Uterus (tissue), 2 donors: ENCODE measurements around the gene GTF3C2.
"Not testable (repeated sequence)": the region's sequence is repeated elsewhere in the genome, so short reads cannot be mapped to it uniquely, and the experiment has no call there.

Experiments used
- POLR2A ChIP-seq, 2 donors: fragments of 450-650 bp; IDR thresholded peaks; one replicate each; pipeline ENCODE4 v1.6.1; 2016; ENCODE audit warnings: antibody characterized with exemption in 2 of 2, mild to moderate bottlenecking in 1 of 2, moderate library complexity in 1 of 2
- TF ChIP-seq, protein P1 (sequence below), 4 experiments: fragments of 200-600 bp in 2 of 4; fragments of 450-650 bp in 2 of 4; sonication (generic) in 2 of 4; IDR thresholded peaks; one replicate each; pipeline ENCODE4 v1.5.1; 2016 to 2019; ENCODE audit warnings: antibody characterized with exemption in 4 of 4, mild to moderate bottlenecking in 2 of 4, moderate library complexity in 1 of 4

DNA sequence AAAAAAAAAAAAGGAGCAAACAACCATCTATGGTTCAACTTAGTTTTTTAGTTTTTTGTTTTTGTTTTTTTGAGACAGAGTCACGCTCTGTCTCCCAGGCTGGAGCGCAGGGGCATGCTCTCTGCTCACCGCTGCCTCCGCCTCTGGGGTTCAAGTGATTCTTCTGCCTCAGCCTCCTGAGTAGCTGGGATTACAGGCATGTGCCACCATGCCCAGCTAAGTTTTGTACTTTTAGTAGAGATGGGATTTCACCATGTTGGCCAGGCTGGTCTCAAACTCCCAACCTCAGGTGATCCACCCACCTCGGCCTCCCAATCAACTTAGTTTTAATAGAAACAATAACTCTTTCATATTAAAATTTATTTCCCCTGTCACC is 3.2 kb downstream of the GTF3C2 start:
- TF ChIP-seq, protein P1, sequence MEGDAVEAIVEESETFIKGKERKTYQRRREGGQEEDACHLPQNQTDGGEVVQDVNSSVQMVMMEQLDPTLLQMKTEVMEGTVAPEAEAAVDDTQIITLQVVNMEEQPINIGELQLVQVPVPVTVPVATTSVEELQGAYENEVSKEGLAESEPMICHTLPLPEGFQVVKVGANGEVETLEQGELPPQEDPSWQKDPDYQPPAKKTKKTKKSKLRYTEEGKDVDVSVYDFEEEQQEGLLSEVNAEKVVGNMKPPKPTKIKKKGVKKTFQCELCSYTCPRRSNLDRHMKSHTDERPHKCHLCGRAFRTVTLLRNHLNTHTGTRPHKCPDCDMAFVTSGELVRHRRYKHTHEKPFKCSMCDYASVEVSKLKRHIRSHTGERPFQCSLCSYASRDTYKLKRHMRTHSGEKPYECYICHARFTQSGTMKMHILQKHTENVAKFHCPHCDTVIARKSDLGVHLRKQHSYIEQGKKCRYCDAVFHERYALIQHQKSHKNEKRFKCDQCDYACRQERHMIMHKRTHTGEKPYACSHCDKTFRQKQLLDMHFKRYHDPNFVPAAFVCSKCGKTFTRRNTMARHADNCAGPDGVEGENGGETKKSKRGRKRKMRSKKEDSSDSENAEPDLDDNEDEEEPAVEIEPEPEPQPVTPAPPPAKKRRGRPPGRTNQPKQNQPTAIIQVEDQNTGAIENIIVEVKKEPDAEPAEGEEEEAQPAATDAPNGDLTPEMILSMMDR (IDR thresholded peaks at IDR 0.05), result not testable (repeated sequence)
- TF ChIP-seq POLR2A (IDR thresholded peaks at IDR 0.05), result not testable (repeated sequence)
